Natural killer cell (primary cell): ENCODE results near the gene CHTOP. TPM values are rescaled to one million over a fixed set of nuclear protein-coding genes. Genes with fewer than 3 reads are reported as not detected.
A peak's percentile ranks its signal among the peaks of the same experiment; 100 is the strongest.

Experiments
- ATAC-seq, 3 donors: fragments of 150-1000 bp in 2 of 3; fragments of 200-7000 bp in 1 of 3; cut with Tn5 transposase; 1 replicate in 1 of 3; 2 replicates in 2 of 3; pipeline ENCODE4 v1.10.0; 2021; ENCODE audit warnings: mild to moderate bottlenecking in 2 of 3, moderate library complexity in 2 of 3
- DNase-seq, 2 donors: peaks; one replicate each; pipeline versions ENCODE4 v3.0.0 to v3.0.0-alpha.2; 2013 to 2021; ENCODE audit warnings: mixed read lengths in 1 of 2
- H3K27ac ChIP-seq: one replicate; pipeline ENCODE4 v1.5.1; 2013; ENCODE audit warnings: mild to moderate bottlenecking, low read length
- H3K27me3 ChIP-seq: one replicate; pipeline ENCODE4 v1.6.1; 2013; ENCODE audit warnings: low read length; ENCODE audit not compliant: control insufficient read depth, insufficient read depth
- H3K36me3 ChIP-seq: one replicate; pipeline ENCODE4 v1.6.1; 2013; ENCODE audit warnings: low read length; ENCODE audit not compliant: control insufficient read depth, insufficient read depth
- H3K4me1 ChIP-seq: one replicate; pipeline ENCODE4 v1.6.1; 2013; ENCODE audit warnings: low read length; ENCODE audit not compliant: control insufficient read depth, insufficient read depth
- H3K4me3 ChIP-seq: one replicate; pipeline ENCODE4 v1.5.1; 2013; ENCODE audit warnings: low read length
- H3K9me3 ChIP-seq: one replicate; pipeline ENCODE4 v1.6.1; 2013; ENCODE audit warnings: low read length; ENCODE audit not compliant: control insufficient read depth, insufficient read depth
- H3K27ac Mint-ChIP-seq, 2 donors: one replicate each; pipeline ENCODE4 v1.8.0; 2022; ENCODE audit warnings: mild to moderate bottlenecking in 2 of 2, mixed read lengths in 2 of 2, moderate library complexity in 1 of 2
- H3K27me3 Mint-ChIP-seq, 2 donors: one replicate each; pipeline ENCODE4 v1.8.0; 2022; ENCODE audit warnings: low read depth in 2 of 2, mixed read lengths in 2 of 2
- H3K36me3 Mint-ChIP-seq: one replicate; pipeline ENCODE4 v1.8.0; 2022; ENCODE audit warnings: mixed read lengths
- H3K4me1 Mint-ChIP-seq, 2 donors: one replicate each; pipeline ENCODE4 v1.8.0; 2022; ENCODE audit warnings: mixed read lengths in 2 of 2
- H3K4me3 Mint-ChIP-seq: one replicate; pipeline ENCODE4 v1.8.0; 2022; ENCODE audit warnings: mild to moderate bottlenecking, moderate library complexity, mixed read lengths
- H3K9me3 Mint-ChIP-seq, 2 donors: one replicate each; pipeline ENCODE4 v1.8.0; 2022; ENCODE audit warnings: mixed read lengths in 2 of 2
- CTCF ChIP-seq: fragments of 200-600 bp; IDR thresholded peaks from one replicate; pipeline ENCODE4 v1.8.0; 2022; ENCODE audit warnings: antibody characterized with exemption
- WGBS: methylation state at CpG from one replicate; pipeline ENCODE4 v1.1.7; 2013; ENCODE audit warnings: missing lambda C conversion rate; ENCODE audit not compliant: insufficient coverage; 5-methylcytosine and 5-hydroxymethylcytosine counted together
- intact Hi-C: fragments of 100-400 bp; cut with micrococcal nuclease; formaldehyde crosslinking; loops from one replicate; pipeline ENCODE4 v1.14.2; 2022
- total RNA-seq, 4 donors: library from RNA; stranded (reverse); fragments of 120-200 nt in 1 of 4; gene quantifications; one replicate each; pipeline versions ENCODE4 v1.2.3 to v1.2.4, GENCODE V29; 2013 to 2022

The CHTOP gene, protein sequence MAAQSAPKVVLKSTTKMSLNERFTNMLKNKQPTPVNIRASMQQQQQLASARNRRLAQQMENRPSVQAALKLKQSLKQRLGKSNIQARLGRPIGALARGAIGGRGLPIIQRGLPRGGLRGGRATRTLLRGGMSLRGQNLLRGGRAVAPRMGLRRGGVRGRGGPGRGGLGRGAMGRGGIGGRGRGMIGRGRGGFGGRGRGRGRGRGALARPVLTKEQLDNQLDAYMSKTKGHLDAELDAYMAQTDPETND
- 100 to 1,000 TPM in 2 of 3 donors, 10 to 100 TPM in 1; 94.7 to 110 (median 106) TPM for total RNA-seq
- total RNA-seq (2013) = 85.8 TPM

DNA sequence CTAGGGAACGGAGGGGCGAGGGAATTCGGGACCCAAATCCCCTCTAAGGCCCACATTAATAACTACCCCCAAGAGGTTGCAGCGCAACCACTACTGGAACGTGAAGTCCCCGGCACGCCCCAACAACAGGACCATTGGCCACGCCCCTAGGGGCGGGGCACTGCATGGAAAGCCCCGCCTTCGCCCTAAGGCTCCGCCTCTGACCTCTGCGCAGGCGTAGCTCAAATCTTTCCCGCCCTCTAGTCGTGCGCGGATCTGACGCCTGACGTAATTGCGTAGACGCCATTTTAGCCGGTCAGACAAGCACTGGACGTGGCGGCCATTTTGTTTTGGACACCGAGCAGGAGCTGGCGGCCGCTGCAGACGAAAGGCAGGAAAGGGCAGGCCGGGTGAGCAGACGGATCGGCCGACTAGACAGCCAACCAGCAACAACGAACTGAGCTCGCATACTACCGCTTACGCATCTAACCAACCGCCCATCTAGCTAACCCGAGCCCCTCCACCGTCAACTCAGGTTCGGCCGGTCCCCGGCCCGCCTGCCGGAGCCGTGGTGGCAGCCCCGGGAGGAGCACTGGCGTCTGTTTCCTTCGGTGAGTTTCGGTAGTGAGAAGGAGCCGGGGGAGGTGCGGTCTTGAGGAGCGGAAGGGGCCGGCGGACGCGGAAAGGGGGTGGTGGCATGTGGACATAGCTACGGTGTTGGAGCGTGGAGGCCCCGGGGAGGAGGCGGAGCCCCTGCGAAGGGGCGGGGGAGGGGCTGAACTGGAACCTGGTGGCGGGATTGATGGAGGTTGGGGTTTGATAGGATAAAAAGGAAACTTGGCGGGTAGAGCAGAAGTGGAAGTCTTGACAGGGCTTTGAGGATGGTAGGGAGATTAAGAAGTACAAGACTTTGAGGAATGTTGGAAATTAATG, at the start of gene CHTOP:
Gene CHTOP, plus strand, starts transcription at position 313 of the 912 bp plus-strand sequence. CDS start 2,523 bp downstream, outside the sequence.
- H3K4me3 ChIP-seq = peak within 1 kb of the TSS; percentile 72
- no peaks in the 10 kb centered on the region for H3K9me3 ChIP-seq
- no peak for TF ChIP-seq CTCF
- Mint-ChIP-seq H3K27me3 (no peaks in the 10 kb centered on the region), H3K4me3 (peak within 1 kb of the TSS; percentile 99), H3K9me3 (no peaks in the 10 kb centered on the region), H3K4me1 (peaks cover 24 to 34% of the 10 kb centered on the region in 2 donors), H3K36me3 (peaks cover 7% of the 10 kb centered on the region), H3K27ac (peak within 1 kb of the TSS; percentile 98 to 99)
- intact Hi-C loops = loop anchor here (2.0 to 5.0 kb wide), 3 partner anchors 37 to 358 kb away; partner anchors contain the start of genes ILF2 and RPS27
- H3K36me3 ChIP-seq = peaks cover 30% of the 10 kb centered on the region
- 3% methylated on average over 64 of the region's 65 CpGs for WGBS
- peak within 1 kb of the TSS; percentile 91 for H3K27ac ChIP-seq
- no peaks in the 10 kb centered on the region for H3K27me3 ChIP-seq
- peaks cover 24% of the 10 kb centered on the region for H3K4me1 ChIP-seq
- DNase-seq = peak; percentile 98 to 99
- peak; percentile 86 to 97 (median 88) for ATAC-seq

GRCh38 chr1:153585006-153585405, 48.9 kb upstream of the CHTOP start:
- no peaks in the 10 kb centered on the region for H3K4me1 Mint-ChIP-seq
- Histone ChIP-seq H3K4me1 (no peaks in the 10 kb centered on the region), H3K36me3 (no peaks in the 10 kb centered on the region), H3K9me3 (no peaks in the 10 kb centered on the region), H3K27me3 (no peaks in the 10 kb centered on the region), H3K4me3 (no peak overlapping the region), H3K27ac (no peak overlapping the region)
- DNase-seq (no peak), ATAC-seq (no peak)
- WGBS = 100% methylated on average over 1 of the region's 1 CpG
- peaks cover 17 to 19% of the 10 kb centered on the region in 2 donors for H3K27me3 Mint-ChIP-seq
- H3K9me3 Mint-ChIP-seq = no peaks in the 10 kb centered on the region
- no peak overlapping the region for H3K27ac Mint-ChIP-seq
- no peak for TF ChIP-seq CTCF
- intact Hi-C loops = no loop called here
- H3K4me3 Mint-ChIP-seq = no peak overlapping the region
- no peaks in the 10 kb centered on the region for H3K36me3 Mint-ChIP-seq

GRCh38 chr1:153586347-153586746, 47.5 kb upstream of the CHTOP start:
- H3K27ac ChIP-seq = no peak overlapping the region
- no peak for TF ChIP-seq CTCF
- DNase-seq = no peak
- no peak for ATAC-seq
- WGBS = 86% methylated on average over 1 of the region's 1 CpG
- intact Hi-C loops = no loop called here
- H3K36me3 ChIP-seq = no peaks in the 10 kb centered on the region
- Mint-ChIP-seq H3K27ac (no peak overlapping the region), H3K9me3 (no peaks in the 10 kb centered on the region), H3K4me3 (no peak overlapping the region), H3K27me3 (peaks cover 17 to 19% of the 10 kb centered on the region in 2 donors), H3K36me3 (no peaks in the 10 kb centered on the region), H3K4me1 (no peaks in the 10 kb centered on the region)
- H3K9me3 ChIP-seq = no peaks in the 10 kb centered on the region
- H3K4me3 ChIP-seq = no peak overlapping the region
- no peaks in the 10 kb centered on the region for H3K4me1 ChIP-seq
- no peaks in the 10 kb centered on the region for H3K27me3 ChIP-seq
